ENCODE data around the gene SMOC2.

GRCh38 chr6:168606722-168607121, 165.7 kb downstream of the SMOC2 start:
- TF ChIP-seq RAD21 (IDR thresholded peaks at IDR 0.05; ENCODE audit: low read length) (no peak), POLR2A (IDR thresholded peaks at IDR 0.05; ENCODE audit: low read depth, low read length) (no peak), MAZ (IDR thresholded peaks at IDR 0.05; ENCODE audit: borderline replicate concordance, low read depth, low read length) (no peak), CHD1 (IDR thresholded peaks at IDR 0.05; ENCODE audit: low read depth, low read length) (no peak), FOS (IDR thresholded peaks at IDR 0.05; ENCODE audit: low read depth, low read length) (no peak), MAFK (IDR thresholded peaks at IDR 0.05; ENCODE audit: low read depth, low read length) (no peak), SMC3 (IDR thresholded peaks at IDR 0.05; ENCODE audit: low read depth, low read length) (no peak)
- TF ChIP-seq, protein P1, sequence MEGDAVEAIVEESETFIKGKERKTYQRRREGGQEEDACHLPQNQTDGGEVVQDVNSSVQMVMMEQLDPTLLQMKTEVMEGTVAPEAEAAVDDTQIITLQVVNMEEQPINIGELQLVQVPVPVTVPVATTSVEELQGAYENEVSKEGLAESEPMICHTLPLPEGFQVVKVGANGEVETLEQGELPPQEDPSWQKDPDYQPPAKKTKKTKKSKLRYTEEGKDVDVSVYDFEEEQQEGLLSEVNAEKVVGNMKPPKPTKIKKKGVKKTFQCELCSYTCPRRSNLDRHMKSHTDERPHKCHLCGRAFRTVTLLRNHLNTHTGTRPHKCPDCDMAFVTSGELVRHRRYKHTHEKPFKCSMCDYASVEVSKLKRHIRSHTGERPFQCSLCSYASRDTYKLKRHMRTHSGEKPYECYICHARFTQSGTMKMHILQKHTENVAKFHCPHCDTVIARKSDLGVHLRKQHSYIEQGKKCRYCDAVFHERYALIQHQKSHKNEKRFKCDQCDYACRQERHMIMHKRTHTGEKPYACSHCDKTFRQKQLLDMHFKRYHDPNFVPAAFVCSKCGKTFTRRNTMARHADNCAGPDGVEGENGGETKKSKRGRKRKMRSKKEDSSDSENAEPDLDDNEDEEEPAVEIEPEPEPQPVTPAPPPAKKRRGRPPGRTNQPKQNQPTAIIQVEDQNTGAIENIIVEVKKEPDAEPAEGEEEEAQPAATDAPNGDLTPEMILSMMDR (conservative IDR thresholded peaks at IDR 0.05; ENCODE audit: low read depth, low read length) = no peak
- TF ChIP-seq, protein P2, sequence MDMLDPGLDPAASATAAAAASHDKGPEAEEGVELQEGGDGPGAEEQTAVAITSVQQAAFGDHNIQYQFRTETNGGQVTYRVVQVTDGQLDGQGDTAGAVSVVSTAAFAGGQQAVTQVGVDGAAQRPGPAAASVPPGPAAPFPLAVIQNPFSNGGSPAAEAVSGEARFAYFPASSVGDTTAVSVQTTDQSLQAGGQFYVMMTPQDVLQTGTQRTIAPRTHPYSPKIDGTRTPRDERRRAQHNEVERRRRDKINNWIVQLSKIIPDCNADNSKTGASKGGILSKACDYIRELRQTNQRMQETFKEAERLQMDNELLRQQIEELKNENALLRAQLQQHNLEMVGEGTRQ (IDR thresholded peaks at IDR 0.05; ENCODE audit: low read depth, low read length) = no peak

Data from IMR-90 (cell line).